Subcutaneous adipose tissue (tissue), 4 donors: ENCODE data around the gene SYF2. TPM values are rescaled to one million over a fixed set of nuclear protein-coding genes. Genes with fewer than 3 reads are reported as not detected.

Source experiments
- total RNA-seq, 4 donors: library from RNA; depleted of rRNA; stranded (reverse); fragments of >200 nt; gene quantifications; one replicate each; pipeline ENCODE4 v1.1.0, GENCODE V29; 2016
- TF ChIP-seq, protein P1 (sequence below): fragments of 450-650 bp; IDR thresholded peaks from one replicate; pipeline ENCODE4 v1.5.1; 2016; ENCODE audit warnings: low read depth, mild to moderate bottlenecking, control low read depth, antibody characterized with exemption, moderate library complexity

The SYF2 gene
- total RNA-seq, 4 donors from 2014 or later = 47.5 to 81.7 (median 76.4) TPM

DNA sequence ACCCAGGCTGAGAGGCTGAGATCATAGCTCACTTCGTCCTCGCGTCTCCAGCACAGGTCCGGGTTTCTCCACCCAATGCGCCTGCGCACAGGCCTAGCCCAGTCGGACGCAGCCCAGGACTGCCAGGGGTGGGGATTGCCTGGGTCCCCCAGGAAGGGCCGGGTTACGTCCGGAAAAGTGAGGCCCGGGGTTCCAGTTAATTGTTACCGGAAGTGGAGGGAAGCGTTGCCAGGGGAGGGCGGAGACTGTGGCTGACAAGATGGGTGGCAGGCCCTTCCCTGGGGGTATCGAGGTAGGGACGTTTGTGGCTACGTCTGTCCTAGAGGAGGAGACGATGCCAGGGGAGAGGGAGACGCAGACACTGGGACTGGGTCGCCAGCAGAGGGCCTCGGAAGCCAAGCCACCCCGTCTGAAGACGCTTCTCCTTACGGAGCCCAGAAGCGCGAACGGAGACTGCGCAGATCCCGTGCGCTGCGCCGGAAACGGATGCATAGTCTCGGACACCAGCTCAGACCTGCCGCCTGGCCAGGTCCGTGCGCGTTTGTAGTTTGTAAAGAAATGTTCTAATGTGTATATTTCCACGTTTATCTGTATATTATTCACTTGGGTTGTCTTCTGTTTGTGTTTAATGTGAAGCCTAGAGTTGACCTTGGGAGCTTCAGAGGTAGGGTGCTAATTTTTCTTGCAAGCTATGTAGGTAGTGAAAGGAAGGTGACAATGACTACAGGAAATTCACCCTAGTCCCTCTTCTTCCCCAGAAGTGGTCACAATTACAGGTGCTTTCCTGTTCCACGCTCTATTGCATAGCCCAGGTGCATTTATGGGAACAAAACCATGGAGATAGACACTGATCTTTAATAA is 7.6 kb upstream of the SYF2 start:
- TF ChIP-seq, protein P1, sequence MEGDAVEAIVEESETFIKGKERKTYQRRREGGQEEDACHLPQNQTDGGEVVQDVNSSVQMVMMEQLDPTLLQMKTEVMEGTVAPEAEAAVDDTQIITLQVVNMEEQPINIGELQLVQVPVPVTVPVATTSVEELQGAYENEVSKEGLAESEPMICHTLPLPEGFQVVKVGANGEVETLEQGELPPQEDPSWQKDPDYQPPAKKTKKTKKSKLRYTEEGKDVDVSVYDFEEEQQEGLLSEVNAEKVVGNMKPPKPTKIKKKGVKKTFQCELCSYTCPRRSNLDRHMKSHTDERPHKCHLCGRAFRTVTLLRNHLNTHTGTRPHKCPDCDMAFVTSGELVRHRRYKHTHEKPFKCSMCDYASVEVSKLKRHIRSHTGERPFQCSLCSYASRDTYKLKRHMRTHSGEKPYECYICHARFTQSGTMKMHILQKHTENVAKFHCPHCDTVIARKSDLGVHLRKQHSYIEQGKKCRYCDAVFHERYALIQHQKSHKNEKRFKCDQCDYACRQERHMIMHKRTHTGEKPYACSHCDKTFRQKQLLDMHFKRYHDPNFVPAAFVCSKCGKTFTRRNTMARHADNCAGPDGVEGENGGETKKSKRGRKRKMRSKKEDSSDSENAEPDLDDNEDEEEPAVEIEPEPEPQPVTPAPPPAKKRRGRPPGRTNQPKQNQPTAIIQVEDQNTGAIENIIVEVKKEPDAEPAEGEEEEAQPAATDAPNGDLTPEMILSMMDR = no peak

DNA sequence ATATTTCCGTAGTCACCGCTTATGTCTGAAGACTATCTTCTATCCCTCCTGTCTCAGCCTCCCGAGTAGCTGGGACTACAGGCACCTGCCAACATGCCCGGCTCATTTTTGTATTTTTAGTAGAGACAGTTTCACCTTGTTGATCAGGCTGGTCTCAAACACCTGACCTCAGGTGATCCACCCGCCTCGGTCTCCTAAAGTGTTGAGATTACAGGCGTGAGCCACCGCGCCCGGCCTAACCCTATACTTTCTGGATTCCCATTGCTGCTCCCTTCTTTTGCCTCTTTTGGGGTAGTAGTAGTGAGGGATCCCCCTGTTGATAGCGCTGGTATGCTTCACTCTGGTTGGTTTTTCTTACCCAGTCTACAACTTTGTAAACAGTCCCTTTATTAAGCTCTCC is 5.7 kb upstream of the SYF2 start:
- TF ChIP-seq, protein P1 = no peak

DNA sequence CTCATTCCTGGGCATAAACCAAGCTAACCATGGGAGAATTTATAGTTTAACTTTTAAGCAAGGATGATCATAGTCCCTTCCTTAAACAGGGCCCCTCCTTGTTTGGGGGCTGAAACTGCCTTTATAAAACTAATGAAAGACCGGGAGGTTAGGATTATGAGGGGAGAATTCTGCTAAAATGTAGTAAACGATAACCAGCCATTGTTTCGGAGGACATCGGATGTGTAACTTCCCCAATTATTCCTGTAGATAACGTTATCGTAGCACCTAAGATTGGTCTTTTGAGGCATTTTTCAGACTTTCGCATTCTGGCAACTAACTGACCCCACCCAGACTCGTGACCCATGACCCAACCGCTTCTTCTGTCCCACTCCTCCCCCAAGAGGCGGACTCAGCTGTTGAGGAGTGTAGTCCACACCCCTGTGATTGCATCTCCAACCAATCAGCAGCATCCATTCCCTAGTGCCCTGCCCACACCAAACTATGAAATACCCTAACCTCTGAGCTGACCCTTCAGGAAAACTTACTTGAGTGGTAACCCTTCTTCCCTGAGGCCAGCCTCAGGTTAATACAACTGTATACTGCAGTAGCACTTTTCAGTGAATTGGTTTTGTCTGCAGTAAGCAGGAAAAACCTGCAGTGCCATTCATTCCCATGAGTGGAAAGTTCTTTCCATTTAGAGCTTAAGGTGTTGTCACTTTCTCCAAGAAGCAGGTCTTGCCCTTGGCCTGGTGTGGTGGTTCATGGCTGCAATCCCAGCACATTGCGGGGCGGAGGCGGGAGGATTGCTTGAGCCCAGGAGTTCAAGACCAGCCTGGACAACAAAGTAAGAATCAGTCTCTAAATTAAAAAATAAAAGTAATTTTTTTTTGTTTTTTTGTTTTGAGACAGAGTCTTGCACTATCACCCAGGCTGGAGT is 823 bp upstream of the SYF2 start:
- TF ChIP-seq, protein P1 = no peak

DNA sequence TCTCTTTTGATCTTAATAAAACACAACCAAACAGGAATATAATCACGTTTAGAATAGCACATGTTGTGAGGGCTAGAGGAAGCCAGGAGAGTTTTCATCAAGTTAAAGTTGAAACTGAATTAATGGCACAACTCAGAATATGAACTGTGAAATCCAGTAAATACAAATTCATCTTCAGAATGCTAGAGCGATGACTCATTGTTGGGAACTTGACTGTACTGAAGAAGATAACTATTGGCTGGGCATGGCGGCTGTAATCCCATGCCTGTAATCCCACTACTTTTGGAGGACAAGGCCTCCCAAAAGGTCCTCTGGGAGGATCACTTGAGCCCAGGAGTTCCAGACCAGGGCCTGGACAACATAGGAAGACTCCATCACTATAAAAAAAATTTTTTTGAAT is 8.8 kb downstream of the SYF2 start:
- TF ChIP-seq, protein P1 = no peak

DNA sequence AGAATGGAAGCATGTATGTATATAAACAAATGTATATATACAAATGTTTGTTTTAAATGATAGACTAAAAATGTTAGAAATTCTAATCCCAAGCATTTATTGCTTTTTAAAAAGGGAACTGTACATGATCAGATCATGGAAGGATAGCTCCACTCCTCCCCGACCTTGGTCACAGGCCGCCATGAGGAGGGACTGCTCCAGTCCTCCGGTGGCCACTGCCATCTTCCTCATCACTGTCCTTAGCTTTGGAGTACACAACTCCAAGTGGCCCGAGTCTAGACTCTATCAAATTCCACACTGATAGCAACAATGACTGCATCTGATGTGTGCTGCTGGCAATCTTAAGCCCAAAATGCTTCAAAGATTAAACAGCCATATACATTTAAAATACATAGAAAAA is 9.7 kb downstream of the SYF2 start:
- TF ChIP-seq, protein P1 = no peak

DNA sequence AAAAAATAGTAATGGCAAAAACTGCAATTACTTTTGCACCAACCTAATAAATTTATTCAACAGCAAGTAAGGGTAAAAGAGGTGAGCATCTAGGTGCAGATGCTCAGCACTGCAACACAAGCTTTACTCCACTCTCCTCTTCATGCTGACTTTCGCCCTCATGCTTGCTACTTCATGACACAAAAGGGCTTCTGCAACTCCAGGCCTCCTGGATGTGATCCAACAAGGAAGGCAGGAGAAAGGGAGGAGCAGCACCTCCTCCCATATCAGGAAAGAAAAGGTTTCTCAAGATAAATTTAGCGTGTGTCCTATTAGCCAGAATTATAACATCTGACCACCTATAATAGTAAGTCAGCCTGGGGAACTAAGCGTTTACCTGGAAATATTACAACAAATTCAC is 11.6 kb downstream of the SYF2 start:
- TF ChIP-seq, protein P1 = no peak
